Astrocyte (in vitro differentiated cells and primary cell): ENCODE results near the gene PPY. TPM values are rescaled to one million over a fixed set of nuclear protein-coding genes. Genes with fewer than 3 reads are reported as not detected.

ENCODE experiments used
- DNase-seq: peaks from one replicate; pipeline ENCODE4 v3.0.0-alpha.2; 2010; ENCODE audit warnings: low read depth
- FAIRE-seq: peaks from 2 replicates; lab custom pipeline; 2011; peaks lifted over from hg19 to GRCh38; lab: Jason Lieb, UNC
- H2AFZ ChIP-seq: 2 replicates; pipeline ENCODE4 v1.6.0; 2012; ENCODE audit warnings: low read depth, low read length, inconsistent platforms
- H3K27ac ChIP-seq: 2 replicates; pipeline ENCODE4 v1.5.1; 2011; ENCODE audit warnings: low read depth, low read length, inconsistent platforms
- H3K27me3 ChIP-seq: 2 replicates; pipeline ENCODE4 v1.6.0; 2011; ENCODE audit warnings: low read length, inconsistent platforms; ENCODE audit not compliant: insufficient read depth
- H3K36me3 ChIP-seq: 2 replicates; pipeline ENCODE4 v1.5.1; 2011; ENCODE audit warnings: low read length, inconsistent platforms; ENCODE audit not compliant: insufficient read depth
- H3K4me1 ChIP-seq: 2 replicates; pipeline ENCODE4 v1.5.1; 2011; ENCODE audit warnings: low read length, inconsistent platforms; ENCODE audit not compliant: insufficient read depth
- H3K4me2 ChIP-seq: 2 replicates; pipeline ENCODE4 v1.6.0; 2012; ENCODE audit warnings: low read length, inconsistent platforms
- H3K4me3 ChIP-seq: 2 replicates; pipeline ENCODE4 v1.5.1; 2011; ENCODE audit warnings: low read depth, mild to moderate bottlenecking, low read length, inconsistent platforms; ENCODE audit not compliant: insufficient read depth
- H3K79me2 ChIP-seq: 2 replicates; pipeline ENCODE4 v1.6.0; 2012; ENCODE audit warnings: mild to moderate bottlenecking, low read length, inconsistent platforms; ENCODE audit not compliant: insufficient read depth
- H3K9ac ChIP-seq: 2 replicates; pipeline ENCODE4 v1.6.0; 2012; ENCODE audit warnings: mild to moderate bottlenecking, low read length, inconsistent platforms
- H3K9me3 ChIP-seq: 2 replicates; pipeline ENCODE4 v1.5.1; 2012; ENCODE audit warnings: low read depth, mild to moderate bottlenecking, low read length, inconsistent platforms; ENCODE audit not compliant: insufficient read depth
- H4K20me1 ChIP-seq: 2 replicates; pipeline ENCODE4 v1.6.0; 2012; ENCODE audit warnings: low read length, inconsistent platforms; ENCODE audit not compliant: insufficient read depth
- H3K27ac Mint-ChIP-seq: one replicate; pipeline ENCODE4 v1.8.0; 2021; ENCODE audit warnings: mild to moderate bottlenecking, mixed read lengths; ENCODE audit not compliant: unreplicated experiment
- H3K27me3 Mint-ChIP-seq: one replicate; pipeline ENCODE4 v1.8.0; 2021; ENCODE audit warnings: low read depth, mixed read lengths; ENCODE audit not compliant: unreplicated experiment
- H3K36me3 Mint-ChIP-seq: one replicate; pipeline ENCODE4 v1.8.0; 2021; ENCODE audit warnings: low read depth, mixed read lengths; ENCODE audit not compliant: unreplicated experiment
- H3K4me1 Mint-ChIP-seq: one replicate; pipeline ENCODE4 v1.8.0; 2021; ENCODE audit warnings: low read depth, mixed read lengths; ENCODE audit not compliant: unreplicated experiment
- H3K4me3 Mint-ChIP-seq: one replicate; pipeline ENCODE4 v1.8.0; 2021; ENCODE audit warnings: mild to moderate bottlenecking, moderate library complexity, mixed read lengths; ENCODE audit not compliant: unreplicated experiment
- H3K9me3 Mint-ChIP-seq: one replicate; pipeline ENCODE4 v1.8.0; 2021; ENCODE audit warnings: mild to moderate bottlenecking, mixed read lengths; ENCODE audit not compliant: unreplicated experiment
- CTCF ChIP-seq: IDR thresholded peaks from 2 replicates; pipeline ENCODE4 v1.5.1; 2011; ENCODE audit warnings: low read depth, mild to moderate bottlenecking, inconsistent platforms, low read length, moderate library complexity; ENCODE audit not compliant: insufficient read depth
- EZH2 ChIP-seq: IDR thresholded peaks from 2 replicates; pipeline ENCODE4 v1.6.1; 2012; ENCODE audit warnings: mild to moderate bottlenecking, low read length, inconsistent platforms; ENCODE audit not compliant: insufficient read depth
- total RNA-seq: library from RNA; stranded (reverse); gene quantifications from 2 replicates; pipeline ENCODE4 v1.2.1, GENCODE V29; 2021

The PPY gene
- total RNA-seq, 1 donor from 2014 or later: not detected

GRCh38 chr17:43905985-43906852, 36.1 kb downstream of the PPY start:
- peak overlapping the region; percentile 74 for H3K9ac ChIP-seq
- peaks cover 20% of the 10 kb centered on the region for H3K27me3 ChIP-seq
- peak overlapping the region; percentile 91 for H3K4me2 ChIP-seq
- Mint-ChIP-seq H3K4me3 (peak overlapping the region; percentile 84), H3K4me1 (peaks cover 2% of the 10 kb centered on the region), H3K27ac (peak overlapping the region; percentile 80), H3K36me3 (peaks cover 8% of the 10 kb centered on the region), H3K9me3 (no peaks in the 10 kb centered on the region), H3K27me3 (peaks cover 29% of the 10 kb centered on the region)
- H3K9me3 ChIP-seq: no peaks in the 10 kb centered on the region
- H4K20me1 ChIP-seq: no peaks in the 10 kb centered on the region
- peak overlapping the region; percentile 56 for H3K4me3 ChIP-seq
- H3K36me3 ChIP-seq: no peaks in the 10 kb centered on the region
- DNase-seq (peak; percentile 44), FAIRE-seq (no peak)
- no peak overlapping the region for H3K27ac ChIP-seq
- H3K79me2 ChIP-seq: no peaks in the 10 kb centered on the region
- peak overlapping the region; percentile 96 for H2AFZ ChIP-seq
- peaks cover 19% of the 10 kb centered on the region for H3K4me1 ChIP-seq
- TF ChIP-seq CTCF (no peak), EZH2 (peak; percentile 30)

GRCh38 chr17:43905400-43905984, 36.8 kb downstream of the PPY start:
- Histone ChIP-seq H4K20me1 (no peaks in the 10 kb centered on the region), H3K4me2 (peak overlapping the region; percentile 91), H3K9ac (no peak overlapping the region), H3K36me3 (no peaks in the 10 kb centered on the region), H3K27me3 (peaks cover 19% of the 10 kb centered on the region), H3K4me1 (peaks cover 25% of the 10 kb centered on the region), H3K27ac (no peak overlapping the region), H2AFZ (no peak overlapping the region), H3K4me3 (no peak overlapping the region), H3K79me2 (no peaks in the 10 kb centered on the region), H3K9me3 (no peaks in the 10 kb centered on the region)
- Mint-ChIP-seq H3K4me1 (peaks cover 2% of the 10 kb centered on the region), H3K36me3 (peaks cover 8% of the 10 kb centered on the region), H3K27ac (no peak overlapping the region), H3K9me3 (no peaks in the 10 kb centered on the region), H3K27me3 (peaks cover 29% of the 10 kb centered on the region), H3K4me3 (no peak overlapping the region)
- DNase-seq: no peak
- no peak for TF ChIP-seq EZH2
- TF ChIP-seq CTCF: no peak
- no peak for FAIRE-seq
